ENCODE measurements around the gene PRSS21. TPM values are rescaled to one million over a fixed set of nuclear protein-coding genes. Genes with fewer than 3 reads are reported as not detected.

Gene PRSS21
- total and polyA plus RNA-seq, 4 experiments from 2014 or later, result 0.96 to 11.5 (median 4.4) TPM

GRCh38 chr16:2786061-2786825, 30.8 kb upstream of the PRSS21 start:
- no peaks in the 10 kb centered on the region for H3K36me3 ChIP-seq (ENCODE audit: insufficient read depth, low read length)
- CTCF ChIA-PET (ENCODE audit: partially characterized antibody), result no interaction called here
- peaks cover 16% of the 10 kb centered on the region for H3K4me1 ChIP-seq (ENCODE audit: insufficient read depth, low read length)
- POLR2A ChIA-PET (ENCODE audit: partially characterized antibody), result interaction anchor here (0.7 to 3.6 kb wide), 3 partner anchors 9 to 33 kb away, joined by 3 to 15 read pairs (median 14); partner anchors contain the start of genes ELOB and SRRM2
- peaks cover 11 to 15% of the 10 kb centered on the region in 2 donors for H3K27me3 Mint-ChIP-seq
- no peak overlapping the region for H3K27ac ChIP-seq (ENCODE audit: low read depth, low read length)
- H3K4me3 Mint-ChIP-seq, result peak overlapping the region in 7 of 8 donors; percentile 28 to 76 (median 48)
- H3K9me3 ChIP-seq (ENCODE audit: control insufficient read depth in 1 of 2, low read length in 2 of 2), result no peaks in the 10 kb centered on the region
- H3K36me3 Mint-ChIP-seq, result no peaks in the 10 kb centered on the region
- peaks cover 1 to 8% (median 5%) of the 10 kb centered on the region in 4 donors for H3K4me1 Mint-ChIP-seq
- H3K4me3 ChIP-seq (ENCODE audit: low read length in 2 of 2), result no peak overlapping the region
- DNase-seq, result no peak
- H3K27ac Mint-ChIP-seq, result no peak overlapping the region
- intact Hi-C loops (cut with micrococcal nuclease), result no loop called here
- H3K9me3 Mint-ChIP-seq, result no peaks in the 10 kb centered on the region
- H3K27me3 ChIP-seq (ENCODE audit: insufficient read depth, low read length), result no peaks in the 10 kb centered on the region

- POLR2A ChIA-PET (ENCODE audit: partially characterized antibody), result interaction anchor here (3.2 kb wide), 1 partner anchor 9 kb away, joined by 14 read pairs; the partner anchor contains the start of gene ELOB
- Histone ChIP-seq H3K36me3 (ENCODE audit: insufficient read depth, low read length) (no peaks in the 10 kb centered on the region), H3K27me3 (ENCODE audit: insufficient read depth, low read length) (no peaks in the 10 kb centered on the region), H3K27ac (ENCODE audit: low read depth, low read length) (no peak overlapping the region), H3K4me3 (ENCODE audit: low read length in 2 of 2) (no peak overlapping the region), H3K4me1 (ENCODE audit: insufficient read depth, low read length) (peaks cover 16% of the 10 kb centered on the region), H3K9me3 (ENCODE audit: control insufficient read depth in 1 of 2, low read length in 2 of 2) (no peaks in the 10 kb centered on the region)
- no peaks in the 10 kb centered on the region for H3K36me3 Mint-ChIP-seq
- H3K4me3 Mint-ChIP-seq, result no peak overlapping the region
- intact Hi-C loops (cut with micrococcal nuclease), result no loop called here
- peaks cover 1 to 8% (median 5%) of the 10 kb centered on the region in 4 donors for H3K4me1 Mint-ChIP-seq
- no peak overlapping the region for H3K27ac Mint-ChIP-seq
- H3K9me3 Mint-ChIP-seq, result no peaks in the 10 kb centered on the region
- H3K27me3 Mint-ChIP-seq, result peaks cover 13 to 18% of the 10 kb centered on the region in 2 donors
- CTCF ChIA-PET (ENCODE audit: partially characterized antibody), result no interaction called here
- DNase-seq, result no peak
These were observed 30.2 kb upstream of the PRSS21 start for GRCh38 chr16:2786826-2787151.

GRCh38 chr16:2787406-2787805, 29.6 kb upstream of the PRSS21 start, which contains the start of gene PRSS33:
TSS of gene PRSS33 (minus strand) at chr16:2787560. CDS start at chr16:2786547, 1,013 bp downstream.
- ChIA-PET CTCF (ENCODE audit: partially characterized antibody) (no interaction called here), POLR2A (ENCODE audit: partially characterized antibody) (interaction anchor here (1.2 to 3.2 kb wide), 2 partner anchors 10 to 34 kb away, joined by 4 to 14 read pairs; partner anchors contain the start of gene ELOB)
- peaks cover 15 to 22% of the 10 kb centered on the region in 2 donors for H3K27me3 Mint-ChIP-seq

GRCh38 chr16:2787961-2788360, 29.1 kb upstream of the PRSS21 start:
- intact Hi-C loops (cut with micrococcal nuclease), result no loop called here
- Mint-ChIP-seq H3K4me1 (peaks cover 1 to 8% (median 5%) of the 10 kb centered on the region in 4 donors), H3K27me3 (peaks cover 16 to 23% of the 10 kb centered on the region in 2 donors), H3K4me3 (no peak overlapping the region), H3K9me3 (no peaks in the 10 kb centered on the region), H3K27ac (no peak overlapping the region), H3K36me3 (no peaks in the 10 kb centered on the region)
- Histone ChIP-seq H3K27me3 (ENCODE audit: insufficient read depth, low read length) (no peaks in the 10 kb centered on the region), H3K4me1 (ENCODE audit: insufficient read depth, low read length) (peaks cover 16% of the 10 kb centered on the region), H3K4me3 (ENCODE audit: low read length in 2 of 2) (no peak overlapping the region), H3K9me3 (ENCODE audit: control insufficient read depth in 1 of 2, low read length in 2 of 2) (no peaks in the 10 kb centered on the region), H3K27ac (ENCODE audit: low read depth, low read length) (no peak overlapping the region), H3K36me3 (ENCODE audit: insufficient read depth, low read length) (no peaks in the 10 kb centered on the region)
- ChIA-PET CTCF (ENCODE audit: partially characterized antibody) (no interaction called here), POLR2A (ENCODE audit: partially characterized antibody) (interaction anchor here (1.2 to 3.2 kb wide), 2 partner anchors 11 to 35 kb away, joined by 4 to 14 read pairs; partner anchors contain the start of gene ELOB)
- no peak for DNase-seq

More at GRCh38 chr16:2787406-2787805, 29.6 kb upstream of the PRSS21 start, which contains the start of gene PRSS33:
- H3K4me3 ChIP-seq (ENCODE audit: low read length in 2 of 2), result no peak within 1 kb of the TSS
- no peaks in the 10 kb centered on the region for H3K27me3 ChIP-seq (ENCODE audit: insufficient read depth, low read length)
- no peak for DNase-seq
- H3K36me3 Mint-ChIP-seq, result no peaks in the 10 kb centered on the region
- peaks cover 16% of the 10 kb centered on the region for H3K4me1 ChIP-seq (ENCODE audit: insufficient read depth, low read length)
- H3K9me3 Mint-ChIP-seq, result no peaks in the 10 kb centered on the region
- H3K36me3 ChIP-seq (ENCODE audit: insufficient read depth, low read length), result no peaks in the 10 kb centered on the region
- H3K4me3 Mint-ChIP-seq, result peak within 1 kb of the TSS in 4 of 8 donors; percentile 21 to 54 (median 26)
- no peak within 1 kb of the TSS for H3K27ac ChIP-seq (ENCODE audit: low read depth, low read length)
- H3K4me1 Mint-ChIP-seq, result peaks cover 1 to 8% (median 5%) of the 10 kb centered on the region in 4 donors
- no peaks in the 10 kb centered on the region for H3K9me3 ChIP-seq (ENCODE audit: control insufficient read depth in 1 of 2, low read length in 2 of 2)
- intact Hi-C loops (cut with micrococcal nuclease), result no loop called here
- no peak within 1 kb of the TSS for H3K27ac Mint-ChIP-seq

GRCh38 chr16:2790631-2791030, 26.4 kb upstream of the PRSS21 start:
- H3K36me3 Mint-ChIP-seq, result no peaks in the 10 kb centered on the region
- POLR2A ChIA-PET (ENCODE audit: partially characterized antibody), result no interaction called here
- H3K27ac Mint-ChIP-seq, result no peak overlapping the region
- H3K4me1 Mint-ChIP-seq, result peaks cover 0 to 4% (median 0%) of the 10 kb centered on the region in 4 donors
- Histone ChIP-seq H3K9me3 (ENCODE audit: control insufficient read depth in 1 of 2, low read length in 2 of 2) (no peaks in the 10 kb centered on the region), H3K4me1 (ENCODE audit: insufficient read depth, low read length) (peaks cover 7% of the 10 kb centered on the region), H3K36me3 (ENCODE audit: insufficient read depth, low read length) (no peaks in the 10 kb centered on the region), H3K4me3 (ENCODE audit: low read length in 2 of 2) (no peak overlapping the region), H3K27me3 (ENCODE audit: insufficient read depth, low read length) (peaks cover 4% of the 10 kb centered on the region), H3K27ac (ENCODE audit: low read depth, low read length) (no peak overlapping the region)
- CTCF ChIA-PET (ENCODE audit: partially characterized antibody), result interaction anchor here (1.0 kb wide), 1 partner anchor 172 kb away, joined by 3 read pairs; no protein-coding TSS in a partner anchor
- intact Hi-C loops (cut with micrococcal nuclease), result no loop called here
- H3K4me3 Mint-ChIP-seq, result no peak overlapping the region
- peaks cover 21 to 32% of the 10 kb centered on the region in 2 donors for H3K27me3 Mint-ChIP-seq
- H3K9me3 Mint-ChIP-seq, result no peaks in the 10 kb centered on the region
- peak in 1 of 5 donors; percentile 19 for DNase-seq

GRCh38 chr16:2791174-2791573, 25.9 kb upstream of the PRSS21 start:
- peaks cover 0 to under 1% (median 0%) of the 10 kb centered on the region in 4 donors for H3K4me1 Mint-ChIP-seq
- DNase-seq, result peak in 1 of 5 donors; percentile 16
- ChIA-PET POLR2A (ENCODE audit: partially characterized antibody) (interaction anchor here (1.0 kb wide), 1 partner anchor 13 kb away, joined by 3 read pairs; no protein-coding TSS in a partner anchor), CTCF (ENCODE audit: partially characterized antibody) (interaction anchor here (1.0 kb wide), 1 partner anchor 171 kb away, joined by 3 read pairs; no protein-coding TSS in a partner anchor)
- peaks cover 4% of the 10 kb centered on the region for H3K27me3 ChIP-seq (ENCODE audit: insufficient read depth, low read length)
- H3K9me3 Mint-ChIP-seq, result no peaks in the 10 kb centered on the region
- no peak overlapping the region for H3K4me3 ChIP-seq (ENCODE audit: low read length in 2 of 2)
- peaks cover 18 to 35% of the 10 kb centered on the region in 2 donors for H3K27me3 Mint-ChIP-seq
- no peak overlapping the region for H3K4me3 Mint-ChIP-seq
- H3K9me3 ChIP-seq (ENCODE audit: control insufficient read depth in 1 of 2, low read length in 2 of 2), result no peaks in the 10 kb centered on the region
- H3K4me1 ChIP-seq (ENCODE audit: insufficient read depth, low read length), result peaks cover 2% of the 10 kb centered on the region
- H3K27ac Mint-ChIP-seq, result no peak overlapping the region
- H3K36me3 Mint-ChIP-seq, result no peaks in the 10 kb centered on the region
- intact Hi-C loops (cut with micrococcal nuclease), result no loop called here
- no peak overlapping the region for H3K27ac ChIP-seq (ENCODE audit: low read depth, low read length)
- H3K36me3 ChIP-seq (ENCODE audit: insufficient read depth, low read length), result no peaks in the 10 kb centered on the region

- intact Hi-C loops (cut with micrococcal nuclease), result no loop called here
- H3K27ac Mint-ChIP-seq, result no peak overlapping the region
- Histone ChIP-seq H3K4me3 (ENCODE audit: low read length in 2 of 2) (no peak overlapping the region), H3K27ac (ENCODE audit: low read depth, low read length) (no peak overlapping the region), H3K9me3 (ENCODE audit: control insufficient read depth in 1 of 2, low read length in 2 of 2) (no peaks in the 10 kb centered on the region), H3K36me3 (ENCODE audit: insufficient read depth, low read length) (no peaks in the 10 kb centered on the region), H3K27me3 (ENCODE audit: insufficient read depth, low read length) (peaks cover 4% of the 10 kb centered on the region), H3K4me1 (ENCODE audit: insufficient read depth, low read length) (no peaks in the 10 kb centered on the region)
- DNase-seq, result peak in 1 of 5 donors; percentile 5
- H3K9me3 Mint-ChIP-seq, result no peaks in the 10 kb centered on the region
- H3K4me3 Mint-ChIP-seq, result no peak overlapping the region
- peaks cover 20 to 32% of the 10 kb centered on the region in 2 donors for H3K27me3 Mint-ChIP-seq
- H3K36me3 Mint-ChIP-seq, result no peaks in the 10 kb centered on the region
- ChIA-PET CTCF (ENCODE audit: partially characterized antibody) (no interaction called here), POLR2A (ENCODE audit: partially characterized antibody) (no interaction called here)
- H3K4me1 Mint-ChIP-seq, result no peaks in the 10 kb centered on the region
These were observed 24.1 kb upstream of the PRSS21 start for GRCh38 chr16:2792940-2793339.
